ENCODE results near the gene KCNJ1. TPM values are rescaled to one million over a fixed set of nuclear protein-coding genes. Genes with fewer than 3 reads are reported as not detected.

Gene KCNJ1
- total RNA-seq, 2 donors from 2014 or later: not detected

GRCh38 chr11:128884703-128885338 lies 17.7 kb upstream of the KCNJ1 start:
- no peaks in the 10 kb centered on the region for H3K4me1 ChIP-seq
- no peaks in the 10 kb centered on the region for H3K9me3 ChIP-seq
- no peaks in the 10 kb centered on the region for H3K36me3 ChIP-seq
- H3K4me3 ChIP-seq: no peak overlapping the region
- no peak for DNase-seq (ENCODE audit: low spot score)
- H3K27me3 ChIP-seq: no peaks in the 10 kb centered on the region
- no peak overlapping the region for H3K27ac ChIP-seq
- peak; percentile 72 to 88 for TF ChIP-seq CTCF (IDR thresholded peaks at IDR 0.05)

- Histone ChIP-seq H3K27ac (no peak overlapping the region), H3K4me3 (no peak overlapping the region), H3K9me3 (no peaks in the 10 kb centered on the region), H3K36me3 (no peaks in the 10 kb centered on the region), H3K4me1 (no peaks in the 10 kb centered on the region), H3K27me3 (no peaks in the 10 kb centered on the region)
- no peak for DNase-seq (ENCODE audit: low spot score)
- TF ChIP-seq CTCF (IDR thresholded peaks at IDR 0.05): no peak
Observed at GRCh38 chr11:128884054-128884453, 17.0 kb upstream of the KCNJ1 start.

- Histone ChIP-seq H3K4me1 (no peaks in the 10 kb centered on the region), H3K27ac (no peak overlapping the region), H3K9me3 (no peaks in the 10 kb centered on the region), H3K27me3 (no peaks in the 10 kb centered on the region), H3K36me3 (no peaks in the 10 kb centered on the region), H3K4me3 (no peak overlapping the region)
- TF ChIP-seq CTCF (IDR thresholded peaks at IDR 0.05): no peak
- DNase-seq (ENCODE audit: low spot score): no peak
Observed at GRCh38 chr11:128882451-128882850, 15.4 kb upstream of the KCNJ1 start.

GRCh38 chr11:128881221-128881620 lies 14.1 kb upstream of the KCNJ1 start:
- Histone ChIP-seq H3K9me3 (no peaks in the 10 kb centered on the region), H3K27ac (no peak overlapping the region), H3K4me3 (no peak overlapping the region), H3K27me3 (no peaks in the 10 kb centered on the region), H3K4me1 (no peaks in the 10 kb centered on the region), H3K36me3 (no peaks in the 10 kb centered on the region)
- TF ChIP-seq CTCF (IDR thresholded peaks at IDR 0.05): no peak
- no peak for DNase-seq (ENCODE audit: low spot score)

GRCh38 chr11:128879817-128880216 lies 12.7 kb upstream of the KCNJ1 start:
- H3K4me3 ChIP-seq: no peak overlapping the region
- no peak overlapping the region for H3K27ac ChIP-seq
- TF ChIP-seq CTCF (IDR thresholded peaks at IDR 0.05): no peak
- H3K4me1 ChIP-seq: no peaks in the 10 kb centered on the region
- H3K9me3 ChIP-seq: no peaks in the 10 kb centered on the region
- no peaks in the 10 kb centered on the region for H3K27me3 ChIP-seq
- no peak for DNase-seq (ENCODE audit: low spot score)
- H3K36me3 ChIP-seq: no peaks in the 10 kb centered on the region

- no peaks in the 10 kb centered on the region for H3K27me3 ChIP-seq
- H3K4me1 ChIP-seq: no peaks in the 10 kb centered on the region
- H3K36me3 ChIP-seq: no peaks in the 10 kb centered on the region
- no peak overlapping the region for H3K4me3 ChIP-seq
- no peak for DNase-seq (ENCODE audit: low spot score)
- no peak overlapping the region for H3K27ac ChIP-seq
- no peaks in the 10 kb centered on the region for H3K9me3 ChIP-seq
- TF ChIP-seq CTCF (IDR thresholded peaks at IDR 0.05): no peak
Observed at GRCh38 chr11:128878455-128878854, 11.4 kb upstream of the KCNJ1 start.
